Astrocyte of the spinal cord (primary cell): ENCODE results near the gene EARS2.

Experiments
- DNase-seq: peaks from one replicate; pipeline ENCODE4 v3.0.0; 2011; ENCODE audit warnings: low read depth, low spot score
- H3K4me3 ChIP-seq: 2 replicates; pipeline ENCODE4 v1.5.1; 2011; ENCODE audit warnings: low read depth, mild to moderate bottlenecking, low read length, moderate library complexity
- CTCF ChIP-seq: IDR thresholded peaks from 2 replicates; pipeline ENCODE4 v1.5.1; 2012; ENCODE audit warnings: low read depth, mild to moderate bottlenecking, low read length, inconsistent platforms
- in situ Hi-C: cut with HindIII; loops from 2 replicates; pipeline ENCODE4 v1.10.0; 2017; ENCODE audit warnings: low sequenced_read_pairs

The EARS2 gene

DNA sequence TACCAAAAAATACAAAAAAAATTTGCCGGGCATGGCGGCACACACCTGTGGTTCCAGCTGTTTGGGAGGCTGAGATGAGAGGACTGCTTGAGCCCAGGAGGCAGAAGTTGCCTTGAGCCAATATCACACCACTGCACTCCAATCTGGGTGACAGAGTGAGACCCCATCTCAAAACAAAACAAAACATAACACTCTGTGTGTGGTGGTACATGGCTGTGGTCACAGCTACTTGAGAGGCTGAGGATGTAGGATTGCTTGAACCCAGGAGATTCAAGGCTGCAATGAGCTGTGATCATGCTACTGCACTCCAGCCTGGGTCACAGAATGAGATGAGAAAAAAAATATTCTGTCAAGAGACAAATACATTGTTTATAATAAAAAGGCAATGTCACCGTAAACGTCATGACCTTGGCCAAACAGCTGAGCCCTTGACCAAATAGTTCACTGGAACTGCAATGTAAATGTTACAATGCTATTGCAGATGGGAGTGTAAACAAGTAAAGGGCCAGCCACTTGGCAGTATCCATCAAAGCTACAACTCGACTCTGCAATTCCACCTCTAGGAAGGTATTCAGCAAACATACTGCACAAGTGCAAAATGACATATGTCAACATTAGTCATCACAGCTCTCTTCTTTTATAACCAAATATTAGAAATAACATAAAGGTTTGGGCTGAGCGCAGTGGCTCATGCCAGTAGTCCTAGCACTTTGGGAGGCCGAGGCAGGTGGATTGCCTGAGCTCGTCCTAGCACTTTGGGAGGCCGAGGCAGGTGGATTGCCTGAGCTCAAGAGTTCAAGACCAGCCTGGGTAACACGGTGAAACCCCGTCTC lies 16.9 kb downstream of the EARS2 start:
- in situ Hi-C loops: no loop called here
- TF ChIP-seq CTCF: no peak
- no peak overlapping the region for H3K4me3 ChIP-seq
- DNase-seq: no peak

- in situ Hi-C loops: no loop called here
- TF ChIP-seq CTCF: no peak
- DNase-seq: no peak
- H3K4me3 ChIP-seq: no peak overlapping the region
Observed at GRCh38 chr16:23538919-23539278, 18.3 kb downstream of the EARS2 start.

GRCh38 chr16:23537390-23537789 lies 19.8 kb downstream of the EARS2 start:
- no peak for DNase-seq
- H3K4me3 ChIP-seq: no peak overlapping the region
- in situ Hi-C loops: no loop called here
- TF ChIP-seq CTCF: no peak

DNA sequence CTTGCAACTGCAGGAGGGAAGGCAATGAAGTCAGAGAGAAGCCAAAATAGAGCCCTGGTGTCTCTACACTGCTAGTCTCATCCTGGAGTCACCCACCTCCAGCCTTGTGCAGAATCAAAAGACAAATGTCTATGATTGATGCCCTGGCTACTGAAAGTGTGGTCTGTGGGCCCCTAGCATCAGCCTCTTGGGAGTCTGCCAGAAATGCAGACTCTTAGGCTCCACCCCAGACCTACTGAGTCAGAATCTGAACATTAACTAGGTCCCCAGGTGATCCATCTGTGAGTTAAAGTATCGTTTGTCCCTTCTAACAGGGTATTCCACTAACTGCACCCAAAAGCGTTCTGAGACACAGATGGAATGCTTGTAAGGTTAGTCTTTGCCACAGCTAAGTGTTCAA lies 21.2 kb downstream of the EARS2 start:
- TF ChIP-seq CTCF: no peak
- in situ Hi-C loops: no loop called here
- H3K4me3 ChIP-seq: no peak overlapping the region
- no peak for DNase-seq

DNA sequence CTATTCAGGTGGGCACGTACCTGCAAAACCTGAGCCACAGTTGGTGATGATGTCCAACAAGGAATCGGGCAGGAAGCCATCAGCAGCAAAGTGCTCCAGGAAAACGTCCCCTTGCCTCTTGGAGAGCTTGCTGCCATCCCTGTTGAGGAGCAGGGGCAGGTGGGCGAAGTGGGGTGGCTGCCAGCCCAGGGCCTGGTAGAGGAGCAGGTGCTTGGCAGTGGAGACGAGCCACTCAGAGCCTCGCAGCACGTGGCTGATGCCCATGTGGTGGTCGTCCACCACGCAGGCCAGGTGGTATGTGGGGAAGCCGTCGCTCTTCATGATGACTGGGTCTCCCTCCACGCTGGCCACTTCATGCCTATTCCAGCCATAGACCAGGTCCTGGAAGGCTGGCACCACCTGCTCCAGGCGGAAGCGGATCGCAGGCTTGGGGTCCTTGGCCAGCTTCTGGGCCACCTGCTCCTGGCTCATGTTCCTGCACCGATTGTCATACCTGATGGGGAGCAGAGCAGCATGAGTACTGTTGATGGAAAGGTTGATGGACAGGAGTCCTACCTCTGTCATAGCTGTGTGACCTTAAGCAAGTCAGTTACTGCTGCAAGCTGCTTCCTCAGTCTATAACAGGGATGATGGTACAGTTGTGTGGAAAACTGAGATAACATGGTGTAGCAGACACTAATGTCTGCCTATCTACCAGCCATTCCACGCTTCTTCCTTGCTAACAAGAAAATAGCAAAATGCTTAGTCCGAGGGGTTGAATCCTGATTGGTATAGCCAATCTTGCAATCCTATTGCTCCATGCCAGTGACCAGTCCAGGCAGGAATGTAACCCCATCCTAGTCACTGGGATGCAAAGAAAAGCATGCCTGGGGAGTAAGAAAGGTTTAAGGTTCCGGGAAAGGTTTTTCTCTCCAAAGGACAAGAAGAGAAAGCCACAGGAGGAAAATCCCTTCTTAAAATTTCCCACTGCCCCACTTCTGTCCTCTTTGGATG lies 22.0 kb downstream of the EARS2 start:
- no peak overlapping the region for H3K4me3 ChIP-seq
- DNase-seq: no peak
- no peak for TF ChIP-seq CTCF
- in situ Hi-C loops: no loop called here

DNA sequence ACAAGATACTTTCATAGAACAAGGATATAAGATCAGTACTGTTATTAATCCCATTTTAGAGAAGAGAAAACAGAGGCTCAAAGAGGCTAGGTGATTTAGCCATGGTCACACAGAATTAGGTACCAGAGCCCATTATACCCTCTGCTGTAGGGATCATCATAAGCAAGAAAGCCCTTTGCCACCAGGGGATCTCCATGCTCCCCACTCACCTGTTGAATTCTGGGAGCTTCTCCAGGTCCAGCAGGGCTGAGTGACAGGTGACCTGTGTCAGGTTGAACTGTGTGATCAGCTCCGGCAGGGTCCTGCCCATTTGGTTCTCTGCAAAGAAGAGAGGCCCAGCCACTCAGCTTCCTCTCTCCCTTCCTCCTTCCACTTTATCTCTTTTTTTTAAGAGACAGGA lies 24.7 kb downstream of the EARS2 start:
- no peak for TF ChIP-seq CTCF
- DNase-seq: no peak
- in situ Hi-C loops: no loop called here

More for the DNA sequence above, 24.7 kb downstream of the EARS2 start:
- no peak overlapping the region for H3K4me3 ChIP-seq
